ENCODE results near the gene FSTL5. TPM values are rescaled to one million over a fixed set of nuclear protein-coding genes. Genes with fewer than 3 reads are reported as not detected.

Gene FSTL5
- total and polyA plus RNA-seq, 2 of the 8 experiments (the other 6 are each of a cell fraction or from before 2014, with no cell fraction given) = 0.09 to 0.32 TPM

DNA sequence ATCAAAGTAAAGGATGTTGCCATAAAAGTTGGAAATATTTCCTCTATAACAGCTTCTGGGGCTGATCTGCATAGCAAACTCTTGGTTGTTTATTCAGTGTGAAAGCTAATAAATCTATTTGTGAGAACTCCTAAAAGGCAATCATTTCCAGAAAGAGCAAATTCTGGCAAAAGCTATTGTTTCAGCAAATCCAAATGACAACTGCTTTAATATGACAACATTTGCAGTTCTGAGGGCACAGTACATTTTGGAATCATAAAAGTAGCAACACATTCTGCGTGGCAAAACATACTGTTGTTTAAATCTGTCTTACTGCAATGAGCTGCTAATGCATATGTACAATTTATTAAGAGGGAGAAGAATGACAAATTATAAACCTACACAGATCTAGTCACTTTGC lies 818.1 kb downstream of the FSTL5 start:
- no peaks in the 10 kb centered on the region for H3K36me3 ChIP-seq (ENCODE audit: control insufficient read depth in 2 of 4, insufficient read depth in 4 of 4, low read length in 3 of 4)
- no peak overlapping the region for H2AK5ac ChIP-seq (ENCODE audit: low read depth, low read length)
- no peak overlapping the region for H3K4me2 ChIP-seq (ENCODE audit: insufficient read depth in 1 of 2, low read depth in 2 of 2, low read length in 2 of 2)
- H3K56ac ChIP-seq (replicated peaks; ENCODE audit: insufficient read length, low read depth, low read length) = no peak overlapping the region
- no peaks in the 10 kb centered on the region for H3K9me3 ChIP-seq (ENCODE audit: insufficient read depth in 2 of 2, low read depth in 1 of 2, low read length in 1 of 2)
- DNase-seq (ENCODE audit: low read depth in 1 of 2, low spot score in 2 of 2) = no peak
- H3K23me2 ChIP-seq (ENCODE audit: low read depth, low read length) = no peaks in the 10 kb centered on the region
- H3K4ac ChIP-seq (replicated peaks; ENCODE audit: insufficient read length, low read depth, low read length) = no peak overlapping the region
- POLR2A ChIA-PET (ENCODE audit: partially characterized antibody) = no interaction called here
- FAIRE-seq = no peak
- no peak overlapping the region for H2BK20ac ChIP-seq (ENCODE audit: low read length)
- H3K79me1 ChIP-seq (ENCODE audit: low read depth, low read length) = no peaks in the 10 kb centered on the region
- no peaks in the 10 kb centered on the region for H3K79me2 ChIP-seq (ENCODE audit: control insufficient read depth in 1 of 2, insufficient read depth in 2 of 2, low read length in 2 of 2)
- H2AFZ ChIP-seq (ENCODE audit: low read length) = peak overlapping the region; percentile 51; the same call in 1 of the 2 replicates
- CTCF ChIA-PET (ENCODE audit: partially characterized antibody) = interaction anchor here (1.8 kb wide), 1 partner anchor 11 kb away, joined by 4 read pairs; no protein-coding TSS in a partner anchor
- no peak overlapping the region for H3K23ac ChIP-seq (ENCODE audit: insufficient read length)
- no peak overlapping the region for H2BK15ac ChIP-seq (ENCODE audit: low read length)
- no peaks in the 10 kb centered on the region for H3K27me3 ChIP-seq (replicated peaks in 1 of 4; ENCODE audit: control insufficient read depth in 3 of 4, extremely low read depth in 1 of 4, insufficient read depth in 3 of 4, low read length in 3 of 4)
- no peaks in the 10 kb centered on the region for H3K4me1 ChIP-seq (replicated peaks in 1 of 4; ENCODE audit: control insufficient read depth in 3 of 4, insufficient read depth in 4 of 4, low read length in 3 of 4)
- H2BK12ac ChIP-seq (ENCODE audit: low read depth, low read length) = no peak overlapping the region
- no peak overlapping the region for H2BK120ac ChIP-seq (replicated peaks; ENCODE audit: low read depth, low read length)
- H3K27ac ChIP-seq (ENCODE audit: low read depth, low read length) = no peak overlapping the region
- peak overlapping the region in 1 of 4 experiments; percentile 34; a peak in 1 of 7 replicates for H3K9ac ChIP-seq (replicated peaks in 1 of 4; ENCODE audit: extremely low read depth in 1 of 4, low read depth in 3 of 4, low read length in 3 of 4)
- no peak overlapping the region for H3K4me3 ChIP-seq (ENCODE audit: extremely low read depth in 1 of 4, insufficient read depth in 2 of 4, low read depth in 3 of 4, low read length in 4 of 4)
- WGBS, 2 experiments (ENCODE audit: extremely low coverage in 1 of 2, insufficient coverage in 1 of 2, insufficient read length in 1 of 2, insufficient replicate concordance in 2 of 2, low coverage in 1 of 2, low lambda C conversion rate in 2 of 2, missing lambda C conversion rate in 1 of 2) = 90% methylated on average over 1 of the region's 1 CpG; no CpG with 5 or more reads in 1 of the 2 experiments
- no peak overlapping the region for H3K14ac ChIP-seq (ENCODE audit: insufficient read length)
- H4K20me1 ChIP-seq (replicated peaks in 1 of 2; ENCODE audit: control insufficient read depth in 1 of 2, insufficient read depth in 2 of 2, low read length in 2 of 2) = no peaks in the 10 kb centered on the region
- H4K91ac ChIP-seq (replicated peaks; ENCODE audit: insufficient read length, low read length) = no peak overlapping the region
- H4K5ac ChIP-seq (ENCODE audit: insufficient read length, low read depth, low read length) = no peak overlapping the region
- no peak overlapping the region for H2BK5ac ChIP-seq (ENCODE audit: low read depth, low read length)
- H3K18ac ChIP-seq (ENCODE audit: extremely low read depth, low read length) = no peak overlapping the region
- H4K8ac ChIP-seq (ENCODE audit: extremely low read depth, insufficient read depth, low read length) = no peak overlapping the region
- TF ChIP-seq CREB1 (IDR thresholded peaks at IDR 0.05) = no peak
- no peak for TF ChIP-seq CTBP2 (IDR thresholded peaks at IDR 0.05; ENCODE audit: borderline replicate concordance, insufficient read depth, insufficient read length, low read length)
- TF ChIP-seq, protein P1, sequence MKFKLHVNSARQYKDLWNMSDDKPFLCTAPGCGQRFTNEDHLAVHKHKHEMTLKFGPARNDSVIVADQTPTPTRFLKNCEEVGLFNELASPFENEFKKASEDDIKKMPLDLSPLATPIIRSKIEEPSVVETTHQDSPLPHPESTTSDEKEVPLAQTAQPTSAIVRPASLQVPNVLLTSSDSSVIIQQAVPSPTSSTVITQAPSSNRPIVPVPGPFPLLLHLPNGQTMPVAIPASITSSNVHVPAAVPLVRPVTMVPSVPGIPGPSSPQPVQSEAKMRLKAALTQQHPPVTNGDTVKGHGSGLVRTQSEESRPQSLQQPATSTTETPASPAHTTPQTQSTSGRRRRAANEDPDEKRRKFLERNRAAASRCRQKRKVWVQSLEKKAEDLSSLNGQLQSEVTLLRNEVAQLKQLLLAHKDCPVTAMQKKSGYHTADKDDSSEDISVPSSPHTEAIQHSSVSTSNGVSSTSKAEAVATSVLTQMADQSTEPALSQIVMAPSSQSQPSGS (IDR thresholded peaks at IDR 0.05; ENCODE audit: low read length) = no peak
- no peak for TF ChIP-seq RBBP5 (IDR thresholded peaks at IDR 0.05; ENCODE audit: borderline replicate concordance, low read depth, low read length)
- TF ChIP-seq JUN (IDR thresholded peaks at IDR 0.05; ENCODE audit: low read depth, low read length) = no peak
- TF ChIP-seq KDM4A (IDR thresholded peaks at IDR 0.05; ENCODE audit: low read depth, low read length, severe bottlenecking) = no peak
- no peak for TF ChIP-seq SIX5 (IDR thresholded peaks at IDR 0.05; ENCODE audit: low read depth, low read length)
- no peak for TF ChIP-seq GABPA (IDR thresholded peaks at IDR 0.05; ENCODE audit: borderline replicate concordance, insufficient read depth, low read length)
- TF ChIP-seq TBP (IDR thresholded peaks at IDR 0.05; ENCODE audit: low read depth, low read length) = no peak
- no peak for TF ChIP-seq SP2 (IDR thresholded peaks at IDR 0.05; ENCODE audit: low read length)
- TF ChIP-seq, protein P2, sequence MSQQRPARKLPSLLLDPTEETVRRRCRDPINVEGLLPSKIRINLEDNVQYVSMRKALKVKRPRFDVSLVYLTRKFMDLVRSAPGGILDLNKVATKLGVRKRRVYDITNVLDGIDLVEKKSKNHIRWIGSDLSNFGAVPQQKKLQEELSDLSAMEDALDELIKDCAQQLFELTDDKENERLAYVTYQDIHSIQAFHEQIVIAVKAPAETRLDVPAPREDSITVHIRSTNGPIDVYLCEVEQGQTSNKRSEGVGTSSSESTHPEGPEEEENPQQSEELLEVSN (IDR thresholded peaks at IDR 0.05) = no peak
- TF ChIP-seq CEBPB (IDR thresholded peaks at IDR 0.05; ENCODE audit: low read depth, low read length) = no peak
- no peak for TF ChIP-seq TEAD4 (IDR thresholded peaks at IDR 0.05; ENCODE audit: low read depth, low read length)

Data from H1 (cell line).